Liver (tissue), 9 donors: Measurements from ENCODE around the gene FAM193A. TPM values are rescaled to one million over a fixed set of nuclear protein-coding genes. Genes with fewer than 3 reads are reported as not detected.
"Not testable (repeated sequence)": the region's sequence is repeated elsewhere in the genome, so short reads cannot be mapped to it uniquely, and the experiment has no call there.

ENCODE experiments used
- DNase-seq: peaks from one replicate; pipeline ENCODE4 v3.0.0-alpha.2; 2017; ENCODE audit warnings: low spot score
- H3K27ac ChIP-seq, 2 donors: one replicate each; pipeline ENCODE4 v1.7.0; 2013; ENCODE audit warnings: inconsistent platforms in 2 of 2, low read length in 2 of 2, control low read depth in 1 of 2, low read depth in 1 of 2, mild to moderate bottlenecking in 1 of 2
- H3K27me3 ChIP-seq, 4 donors: one replicate each; pipeline versions ENCODE4 v1.6.1 to v1.7.0; 2013; ENCODE audit warnings: low read length in 3 of 4, inconsistent platforms in 1 of 4, mild to moderate bottlenecking in 1 of 4, moderate library complexity in 1 of 4; ENCODE audit not compliant: control insufficient read depth in 4 of 4, insufficient read depth in 4 of 4
- H3K36me3 ChIP-seq, 4 donors: one replicate each; pipeline versions ENCODE4 v1.6.1 to v1.7.0; 2013; ENCODE audit warnings: low read length in 3 of 4, mild to moderate bottlenecking in 3 of 4, low read depth in 1 of 4, moderate library complexity in 1 of 4; ENCODE audit not compliant: control insufficient read depth in 4 of 4, insufficient read depth in 3 of 4
- H3K4me1 ChIP-seq, 4 donors: one replicate each; pipeline versions ENCODE4 v1.6.1 to v1.7.0; 2013; ENCODE audit warnings: low read length in 3 of 4, mild to moderate bottlenecking in 3 of 4, moderate library complexity in 1 of 4; ENCODE audit not compliant: control insufficient read depth in 4 of 4, insufficient read depth in 4 of 4
- H3K4me3 ChIP-seq, 3 donors: one replicate each; pipeline versions ENCODE4 v1.6.1 to v1.7.0; 2013; ENCODE audit warnings: low read length in 3 of 3, control low read depth in 1 of 3, low read depth in 1 of 3, mild to moderate bottlenecking in 1 of 3
- H3K9ac ChIP-seq, 2 donors: one replicate each; pipeline ENCODE4 v1.7.0; 2013; ENCODE audit warnings: low read length in 2 of 2, mild to moderate bottlenecking in 2 of 2, moderate library complexity in 2 of 2, control low read depth in 1 of 2, low read depth in 1 of 2
- H3K9me3 ChIP-seq, 4 donors: one replicate each; pipeline versions ENCODE4 v1.6.1 to v1.7.0; 2013; ENCODE audit warnings: low read length in 3 of 4; ENCODE audit not compliant: control insufficient read depth in 4 of 4
- FOXA2 ChIP-seq: IDR thresholded peaks from 2 replicates; pipeline ENCODE4 v1.6.1; 2016; ENCODE audit warnings: antibody characterized with exemption
- HNF4A ChIP-seq, 2 donors: conservative IDR thresholded peaks; 2 replicates each; pipeline ENCODE4 v1.6.1; 2016; ENCODE audit warnings: antibody characterized with exemption in 2 of 2, mild to moderate bottlenecking in 2 of 2
- HNF4G ChIP-seq: IDR thresholded peaks from 2 replicates; pipeline ENCODE4 v1.6.1; 2016; ENCODE audit warnings: antibody characterized with exemption
- RAD21 ChIP-seq, 2 donors: IDR thresholded peaks; 2 replicates each; pipeline ENCODE4 v1.6.1; 2016; ENCODE audit warnings: antibody characterized with exemption in 2 of 2, mild to moderate bottlenecking in 2 of 2
- RXRA ChIP-seq, 2 donors: IDR thresholded peaks; 2 replicates each; pipeline ENCODE4 v1.6.1; 2017 to 2018; ENCODE audit warnings: antibody characterized with exemption in 2 of 2, mild to moderate bottlenecking in 1 of 2
- SP1 ChIP-seq: IDR thresholded peaks from 2 replicates; pipeline ENCODE4 v1.6.1; 2018; ENCODE audit warnings: antibody characterized with exemption, mild to moderate bottlenecking
- TAF1 ChIP-seq: conservative IDR thresholded peaks from 2 replicates; pipeline ENCODE4 v1.6.1; 2016; ENCODE audit warnings: antibody characterized with exemption, mild to moderate bottlenecking
- YY1 ChIP-seq: IDR thresholded peaks from 2 replicates; pipeline ENCODE4 v1.6.1; 2016; ENCODE audit warnings: antibody characterized with exemption, mild to moderate bottlenecking
- WGBS: extraction: QIAGEN DNeasy Blood & Tissue Kit; methylation state at CpG from one replicate; pipeline ENCODE4 v1.1.7; 2013; 5-methylcytosine and 5-hydroxymethylcytosine counted together
- polyA plus RNA-seq, 2 donors: library from polyadenylated mRNA; stranded (reverse) in 1 of 2; unstranded in 1 of 2; fragments of 200-250 nt in 1 of 2; fragments of >200 nt in 1 of 2; fragmentation: Nextera tagmentation in 1 of 2; extraction: Ambion mirVana in 1 of 2; gene quantifications; one replicate each; pipeline versions ENCODE4 v1.2.1 to v1.2.3, GENCODE V29; 2013 to 2015
- total RNA-seq, 2 donors: library from RNA; depleted of rRNA; stranded (reverse); fragments of >200 nt; gene quantifications; one replicate each; pipeline ENCODE4 v1.2.3, GENCODE V29; 2014
- TF ChIP-seq, protein P1 (sequence below): IDR thresholded peaks from 2 replicates; pipeline ENCODE4 v1.6.1; 2016; ENCODE audit warnings: antibody characterized with exemption
- TF ChIP-seq, protein P2 (sequence below): IDR thresholded peaks from 2 replicates; pipeline ENCODE4 v1.6.1; 2016; ENCODE audit warnings: antibody characterized with exemption
- TF ChIP-seq, protein P3 (sequence below): IDR thresholded peaks from 2 replicates; pipeline ENCODE4 v1.6.1; 2016; ENCODE audit warnings: antibody characterized with exemption
- TF ChIP-seq, protein P4 (sequence below): IDR thresholded peaks from 2 replicates; pipeline ENCODE4 v1.6.1; 2016; ENCODE audit warnings: antibody characterized with exemption, mild to moderate bottlenecking
- donor health status: healthy.
- donor health status: healthy.
- donor health status: healthy.
- donor health status: healthy.
- donor health status: healthy.

The FAM193A gene
- total and polyA plus RNA-seq, 4 donors = 3.9 to 10.2 (median 7.0) TPM

DNA sequence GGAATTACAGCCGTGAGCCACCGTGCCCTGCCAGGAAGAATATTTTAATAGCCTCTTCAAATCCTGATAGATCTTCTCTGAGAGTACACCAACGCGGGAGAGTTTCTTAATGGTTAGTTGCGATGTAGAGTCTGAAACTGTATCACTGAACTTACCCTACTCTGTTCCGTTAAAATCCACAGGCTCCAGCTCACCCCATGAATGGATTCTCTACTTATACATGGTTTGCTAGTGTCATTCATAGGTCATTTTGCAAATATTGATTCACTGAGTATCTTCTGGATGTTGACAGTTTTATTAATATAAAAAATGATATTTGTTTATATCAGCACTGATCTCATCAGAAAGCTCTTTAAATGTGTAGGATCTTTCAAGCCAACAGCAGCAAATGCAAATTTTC lies 99.9 kb downstream of the FAM193A start:
- no peak overlapping the region for H3K4me3 ChIP-seq
- TF ChIP-seq RXRA (IDR thresholded peaks at IDR 0.05) (no peak), TAF1 (no peak), YY1 (no peak), RAD21 (IDR thresholded peaks at IDR 0.05) (no peak), FOXA2 (no peak), HNF4G (no peak), SP1 (no peak)
- TF ChIP-seq, protein P1, sequence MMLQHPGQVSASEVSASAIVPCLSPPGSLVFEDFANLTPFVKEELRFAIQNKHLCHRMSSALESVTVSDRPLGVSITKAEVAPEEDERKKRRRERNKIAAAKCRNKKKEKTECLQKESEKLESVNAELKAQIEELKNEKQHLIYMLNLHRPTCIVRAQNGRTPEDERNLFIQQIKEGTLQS = no peak
- TF ChIP-seq, protein P2, sequence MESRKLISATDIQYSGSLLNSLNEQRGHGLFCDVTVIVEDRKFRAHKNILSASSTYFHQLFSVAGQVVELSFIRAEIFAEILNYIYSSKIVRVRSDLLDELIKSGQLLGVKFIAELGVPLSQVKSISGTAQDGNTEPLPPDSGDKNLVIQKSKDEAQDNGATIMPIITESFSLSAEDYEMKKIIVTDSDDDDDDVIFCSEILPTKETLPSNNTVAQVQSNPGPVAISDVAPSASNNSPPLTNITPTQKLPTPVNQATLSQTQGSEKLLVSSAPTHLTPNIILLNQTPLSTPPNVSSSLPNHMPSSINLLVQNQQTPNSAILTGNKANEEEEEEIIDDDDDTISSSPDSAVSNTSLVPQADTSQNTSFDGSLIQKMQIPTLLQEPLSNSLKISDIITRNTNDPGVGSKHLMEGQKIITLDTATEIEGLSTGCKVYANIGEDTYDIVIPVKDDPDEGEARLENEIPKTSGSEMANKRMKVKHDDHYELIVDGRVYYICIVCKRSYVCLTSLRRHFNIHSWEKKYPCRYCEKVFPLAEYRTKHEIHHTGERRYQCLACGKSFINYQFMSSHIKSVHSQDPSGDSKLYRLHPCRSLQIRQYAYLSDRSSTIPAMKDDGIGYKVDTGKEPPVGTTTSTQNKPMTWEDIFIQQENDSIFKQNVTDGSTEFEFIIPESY = no peak
- TF ChIP-seq, protein P3, sequence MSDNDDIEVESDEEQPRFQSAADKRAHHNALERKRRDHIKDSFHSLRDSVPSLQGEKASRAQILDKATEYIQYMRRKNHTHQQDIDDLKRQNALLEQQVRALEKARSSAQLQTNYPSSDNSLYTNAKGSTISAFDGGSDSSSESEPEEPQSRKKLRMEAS = no peak
- TF ChIP-seq, protein P4, sequence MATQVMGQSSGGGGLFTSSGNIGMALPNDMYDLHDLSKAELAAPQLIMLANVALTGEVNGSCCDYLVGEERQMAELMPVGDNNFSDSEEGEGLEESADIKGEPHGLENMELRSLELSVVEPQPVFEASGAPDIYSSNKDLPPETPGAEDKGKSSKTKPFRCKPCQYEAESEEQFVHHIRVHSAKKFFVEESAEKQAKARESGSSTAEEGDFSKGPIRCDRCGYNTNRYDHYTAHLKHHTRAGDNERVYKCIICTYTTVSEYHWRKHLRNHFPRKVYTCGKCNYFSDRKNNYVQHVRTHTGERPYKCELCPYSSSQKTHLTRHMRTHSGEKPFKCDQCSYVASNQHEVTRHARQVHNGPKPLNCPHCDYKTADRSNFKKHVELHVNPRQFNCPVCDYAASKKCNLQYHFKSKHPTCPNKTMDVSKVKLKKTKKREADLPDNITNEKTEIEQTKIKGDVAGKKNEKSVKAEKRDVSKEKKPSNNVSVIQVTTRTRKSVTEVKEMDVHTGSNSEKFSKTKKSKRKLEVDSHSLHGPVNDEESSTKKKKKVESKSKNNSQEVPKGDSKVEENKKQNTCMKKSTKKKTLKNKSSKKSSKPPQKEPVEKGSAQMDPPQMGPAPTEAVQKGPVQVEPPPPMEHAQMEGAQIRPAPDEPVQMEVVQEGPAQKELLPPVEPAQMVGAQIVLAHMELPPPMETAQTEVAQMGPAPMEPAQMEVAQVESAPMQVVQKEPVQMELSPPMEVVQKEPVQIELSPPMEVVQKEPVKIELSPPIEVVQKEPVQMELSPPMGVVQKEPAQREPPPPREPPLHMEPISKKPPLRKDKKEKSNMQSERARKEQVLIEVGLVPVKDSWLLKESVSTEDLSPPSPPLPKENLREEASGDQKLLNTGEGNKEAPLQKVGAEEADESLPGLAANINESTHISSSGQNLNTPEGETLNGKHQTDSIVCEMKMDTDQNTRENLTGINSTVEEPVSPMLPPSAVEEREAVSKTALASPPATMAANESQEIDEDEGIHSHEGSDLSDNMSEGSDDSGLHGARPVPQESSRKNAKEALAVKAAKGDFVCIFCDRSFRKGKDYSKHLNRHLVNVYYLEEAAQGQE = no peak
- no peaks in the 10 kb centered on the region for H3K9me3 ChIP-seq
- DNase-seq = no peak
- H3K27me3 ChIP-seq = no peaks in the 10 kb centered on the region
- no peak overlapping the region for H3K27ac ChIP-seq
- H3K9ac ChIP-seq = no peak overlapping the region
- 98% methylated on average over 6 of the region's 6 CpGs for WGBS
- H3K36me3 ChIP-seq = peaks cover 7 to 45% (median 33%) of the 10 kb centered on the region in 4 donors
- no peaks in the 10 kb centered on the region for H3K4me1 ChIP-seq

DNA sequence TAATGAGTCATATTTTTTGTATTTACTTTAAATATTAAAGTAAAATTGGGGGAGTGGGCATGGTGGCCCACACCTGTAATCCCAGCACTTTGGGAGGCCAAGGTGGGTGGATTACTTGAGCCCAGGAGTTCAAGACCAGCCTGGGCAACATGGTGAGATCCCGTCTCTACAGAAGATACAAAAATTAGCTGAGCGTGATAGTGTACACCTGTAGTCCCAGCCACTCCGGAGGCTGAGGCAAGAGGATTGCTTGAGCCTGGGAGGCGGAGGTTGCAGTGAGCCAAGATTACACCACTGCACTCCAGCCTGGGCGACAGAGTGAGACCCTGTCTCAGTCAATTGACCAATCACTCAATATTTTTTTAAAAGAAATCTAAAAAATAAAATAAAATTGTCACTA lies 100.5 kb downstream of the FAM193A start:
- not testable (repeated sequence) for H3K27me3 ChIP-seq, H3K9ac ChIP-seq, H3K4me3 ChIP-seq, H3K4me1 ChIP-seq, H3K27ac ChIP-seq, H3K9me3 ChIP-seq, DNase-seq
- peaks cover 7 to 41% (median 29%) of the 10 kb centered on the region in 4 donors for H3K36me3 ChIP-seq
- WGBS = 97% methylated on average over 5 of the region's 5 CpGs

DNA sequence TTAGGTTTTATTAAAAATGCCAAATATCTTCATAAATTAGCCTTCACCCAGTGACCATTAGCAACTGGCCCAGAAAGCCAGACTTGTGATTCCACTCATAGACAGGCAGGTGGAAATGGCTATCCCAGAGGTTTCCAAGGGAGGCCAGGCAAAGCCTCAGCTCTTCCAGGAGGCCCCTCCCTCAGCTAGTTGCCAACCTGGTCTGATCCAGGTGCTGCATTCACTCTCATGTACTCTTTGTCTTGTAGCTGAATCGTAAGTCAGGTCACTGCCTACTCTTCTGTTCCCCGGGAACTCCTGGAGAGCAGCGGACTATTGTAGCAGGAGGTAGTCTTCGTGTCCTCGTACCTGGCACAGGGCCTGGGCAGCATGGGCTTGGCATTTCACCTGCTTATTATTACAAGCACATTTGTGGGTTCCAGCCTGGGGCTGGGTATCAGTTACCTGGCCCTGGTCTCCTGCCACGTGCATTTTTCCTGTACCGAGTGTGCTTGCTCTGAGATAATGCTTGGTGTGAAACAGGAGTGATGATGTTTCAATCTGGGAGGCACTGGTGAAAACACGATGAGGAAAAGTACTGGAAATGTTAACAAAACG lies 101.6 kb downstream of the FAM193A start:
- no peaks in the 10 kb centered on the region for H3K9me3 ChIP-seq
- H3K36me3 ChIP-seq = peaks cover 7 to 39% (median 26%) of the 10 kb centered on the region in 4 donors
- peak; percentile 25 for DNase-seq
- no peak overlapping the region for H3K4me3 ChIP-seq
- no peak overlapping the region for H3K27ac ChIP-seq
- no peak for TF ChIP-seq HNF4A (conservative IDR thresholded peaks at IDR 0.05)
- no peak overlapping the region for H3K9ac ChIP-seq
- no peaks in the 10 kb centered on the region for H3K4me1 ChIP-seq
- no peaks in the 10 kb centered on the region for H3K27me3 ChIP-seq
- WGBS = 97% methylated on average over 9 of the region's 9 CpGs
